Cortex of kidney (tissue), 1 donor: ENCODE results near the gene REV3L.

Source experiments
- DNase-seq: peaks from one replicate; lab custom pipeline; 2025; lab: John Stamatoyannopoulos, UW

The REV3L gene

DNA sequence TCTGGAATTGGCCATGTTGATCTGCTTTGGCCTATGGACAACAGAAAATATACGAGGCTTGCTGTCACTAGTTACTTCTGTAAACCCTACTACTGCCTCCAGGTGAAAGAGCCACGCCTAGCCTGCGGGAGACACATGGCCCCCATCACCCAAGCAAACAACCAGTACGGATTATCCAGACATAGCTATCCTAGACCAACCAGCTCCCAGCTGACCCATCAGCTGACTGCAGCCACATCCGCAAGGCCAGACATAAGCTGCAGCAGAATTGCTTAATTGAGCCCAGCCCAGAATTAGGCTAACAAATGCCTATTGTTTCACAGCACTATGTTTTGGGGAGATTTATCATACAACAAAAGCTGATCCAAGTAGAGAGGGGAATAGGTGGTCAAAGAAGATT is 13.5 kb downstream of the REV3L start:
- no peak for DNase-seq

DNA sequence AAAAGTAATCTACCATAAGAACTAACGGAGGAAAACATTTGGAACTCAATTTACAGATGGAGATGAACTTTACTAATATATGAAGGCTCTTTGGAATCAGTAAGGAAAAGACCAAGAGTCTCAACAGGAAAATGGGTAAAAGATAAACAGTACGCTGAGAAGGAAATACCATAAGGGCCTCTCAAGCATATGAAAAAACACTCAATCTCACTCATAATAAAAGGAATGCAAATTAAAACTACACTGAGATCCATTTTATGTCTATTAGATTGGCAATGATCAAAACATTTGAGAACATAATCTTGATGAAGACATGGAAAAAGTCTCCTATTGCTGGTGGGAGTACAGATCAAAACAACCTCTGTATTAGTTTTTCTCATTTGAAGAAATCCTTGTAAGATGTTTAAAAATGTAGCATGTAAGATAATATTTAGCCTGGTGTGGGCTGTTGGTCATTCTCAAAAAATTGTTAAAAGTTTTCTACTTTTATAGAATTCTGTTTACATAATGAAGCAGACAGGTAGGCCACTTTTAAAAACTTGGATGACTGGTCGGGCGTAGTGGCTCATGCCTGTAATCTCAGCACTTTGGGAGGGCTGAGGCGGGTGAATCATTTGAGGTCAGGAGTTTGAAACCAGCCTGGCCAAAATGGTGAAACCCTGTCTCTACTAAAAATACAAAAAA is 14.5 kb downstream of the REV3L start:
- DNase-seq = no peak

DNA sequence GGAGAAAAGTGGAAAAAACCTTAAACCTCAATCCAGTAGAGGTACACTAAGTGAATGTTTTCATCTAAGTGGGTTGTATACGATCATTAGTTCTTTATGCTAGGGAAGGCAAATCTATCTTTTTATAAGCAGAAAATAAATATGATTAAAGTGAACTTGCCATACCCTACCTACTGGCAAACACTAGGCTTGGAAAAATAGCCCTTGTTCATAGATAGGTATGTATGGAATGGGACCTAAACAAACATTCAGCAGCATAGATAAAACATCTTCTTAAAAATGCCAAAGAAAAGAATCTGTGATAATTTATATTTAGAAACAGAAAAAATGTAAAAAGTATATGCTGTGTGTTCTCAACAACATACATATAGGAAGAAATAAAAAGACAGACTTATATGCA is 18.8 kb downstream of the REV3L start:
- no peak for DNase-seq

DNA sequence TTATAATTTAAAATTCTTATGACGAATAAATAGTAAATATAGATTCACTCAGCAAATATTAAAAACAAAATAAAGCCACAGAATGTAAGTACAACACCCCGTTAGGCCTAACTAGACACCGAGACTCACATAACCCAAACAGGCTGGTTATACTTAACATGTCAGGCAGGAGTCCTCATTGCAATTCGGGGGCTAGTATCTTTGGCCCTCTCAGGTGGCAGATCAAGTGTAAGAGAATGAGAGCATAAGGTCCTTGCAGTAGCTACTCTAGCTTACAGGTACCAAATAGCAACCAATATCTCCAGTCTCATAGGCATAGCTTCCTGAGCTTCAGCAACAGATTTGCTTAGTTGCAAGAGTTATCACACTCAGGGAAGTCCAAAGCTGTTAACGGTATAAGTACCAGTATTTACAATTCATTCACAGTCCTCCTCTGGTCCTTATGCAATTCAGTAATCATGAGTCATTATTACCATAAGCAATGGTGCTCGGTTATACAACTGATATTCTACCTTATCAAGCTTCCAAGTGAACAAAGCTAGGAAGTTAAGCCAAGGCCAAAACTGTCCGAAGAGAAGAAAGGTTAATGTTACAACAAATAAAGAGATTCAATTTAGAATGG is 20.1 kb downstream of the REV3L start:
- DNase-seq = no peak

DNA sequence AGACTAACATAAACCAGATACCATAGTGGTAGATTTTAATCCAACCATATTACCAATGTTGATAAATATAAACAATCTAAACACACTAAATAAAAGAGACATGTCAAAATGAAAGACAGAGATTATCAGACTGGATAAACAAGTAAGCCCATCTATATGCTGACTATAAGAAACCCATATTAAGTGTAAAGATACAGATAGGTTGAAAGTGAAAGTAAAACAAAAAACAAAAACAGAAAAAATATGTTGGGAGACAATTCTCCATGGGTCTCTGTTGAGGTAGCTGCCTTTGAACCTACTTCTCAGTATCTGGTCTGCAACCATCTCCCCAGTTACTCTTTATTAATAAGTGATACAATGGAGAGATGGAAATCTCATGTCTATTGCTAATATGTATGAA is 21.2 kb downstream of the REV3L start:
- no peak for DNase-seq

DNA sequence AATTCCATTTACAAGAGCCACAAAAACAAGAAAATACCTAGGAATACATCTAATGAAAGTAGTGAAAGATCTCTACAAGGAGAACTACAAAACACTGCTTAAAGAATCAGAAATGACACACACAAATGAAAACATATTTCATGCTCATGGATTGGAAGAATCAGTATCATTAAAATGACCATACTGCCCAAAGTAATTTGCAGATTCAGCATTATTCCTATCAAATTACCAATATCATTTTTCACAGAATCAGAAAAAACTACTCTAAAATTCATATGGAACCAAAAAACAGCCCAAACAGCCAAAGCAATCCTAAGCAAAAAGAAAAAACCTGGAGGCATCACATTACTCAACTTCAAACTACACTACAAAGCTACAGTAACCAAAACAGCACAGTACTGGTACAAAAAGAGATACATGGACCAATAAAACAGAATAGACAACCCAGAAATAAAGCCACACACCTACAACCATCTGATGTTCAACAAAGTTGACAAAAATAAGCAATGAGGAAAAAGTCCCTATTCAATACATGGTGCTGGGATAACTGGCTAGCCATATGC is 24.3 kb downstream of the REV3L start:
- DNase-seq = no peak

DNA sequence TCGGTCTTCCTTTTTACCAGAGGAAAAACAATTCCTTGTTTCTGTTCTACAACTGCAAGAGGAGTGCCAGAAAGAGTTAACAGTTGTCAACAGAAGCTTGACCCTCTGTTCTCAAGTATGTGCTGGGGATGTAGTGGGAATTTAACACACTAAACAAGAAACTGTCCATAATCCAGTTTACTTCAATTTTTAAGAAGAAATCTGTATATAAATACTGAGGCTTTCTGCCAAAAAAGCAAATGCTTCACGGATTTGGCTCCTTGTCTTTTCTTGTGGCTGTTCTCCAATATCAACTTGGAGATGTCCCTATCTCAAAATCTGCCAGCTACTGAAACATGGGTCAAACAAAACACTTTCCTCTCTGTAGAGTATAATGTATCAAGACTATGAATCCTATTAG is 26.8 kb downstream of the REV3L start:
- DNase-seq = no peak

DNA sequence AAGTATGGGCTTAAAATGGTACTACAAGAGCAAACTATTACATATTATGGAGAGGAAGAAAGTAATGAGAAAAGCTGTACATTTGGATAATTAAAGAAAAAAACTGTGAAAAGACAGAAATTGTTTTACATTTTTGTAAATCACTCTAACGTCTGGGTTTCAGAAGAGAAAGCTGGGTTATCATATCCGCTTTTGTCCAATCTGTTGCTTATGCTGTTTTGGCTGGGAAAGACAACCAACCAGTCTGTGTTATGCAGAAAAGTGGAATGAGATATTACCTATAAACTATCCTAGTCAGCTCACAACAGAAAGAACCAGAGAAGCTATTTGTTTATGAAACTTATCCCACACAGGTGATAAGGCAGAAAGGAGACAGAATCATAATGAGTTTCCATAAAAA is 32.4 kb downstream of the REV3L start:
- DNase-seq = no peak

DNA sequence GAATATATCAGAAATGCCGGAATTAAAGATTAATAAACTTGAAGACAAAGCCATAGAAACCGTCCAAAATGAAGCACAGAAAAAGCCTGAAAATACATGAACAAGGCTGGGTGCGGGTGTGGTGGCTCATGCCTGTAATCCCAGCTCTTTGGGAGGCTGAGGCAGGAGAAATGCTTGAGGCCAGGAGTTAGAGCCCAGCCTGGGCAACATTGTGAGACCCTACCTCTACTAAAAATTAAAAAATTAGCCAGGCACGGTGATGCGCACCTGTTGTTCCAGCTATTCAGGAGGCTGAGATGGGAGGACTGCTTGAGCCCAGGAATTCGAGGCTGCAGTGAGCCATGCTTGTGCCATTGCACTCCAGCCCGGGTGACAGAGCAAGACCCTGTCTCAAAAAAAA is 32.9 kb downstream of the REV3L start:
- no peak for DNase-seq

DNA sequence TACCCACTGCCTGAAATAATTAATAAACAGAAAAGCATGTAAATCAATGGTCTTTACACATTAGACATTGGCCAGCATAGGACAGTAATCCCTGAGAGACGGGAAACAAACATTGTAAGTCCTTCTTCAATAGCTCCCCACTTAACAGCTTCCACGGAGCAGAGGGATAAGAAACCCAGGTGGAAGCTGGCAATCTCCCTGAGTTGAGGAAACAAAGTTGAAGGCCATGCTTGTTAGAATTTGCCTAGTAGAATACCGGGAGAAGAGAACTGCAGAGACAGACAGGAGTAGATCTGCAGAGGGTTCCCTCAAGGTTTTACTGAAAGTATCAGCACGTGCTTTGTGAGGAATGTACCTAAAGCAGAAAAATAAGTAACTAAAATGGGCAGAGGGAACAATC is 33.9 kb downstream of the REV3L start:
- DNase-seq = no peak

DNA sequence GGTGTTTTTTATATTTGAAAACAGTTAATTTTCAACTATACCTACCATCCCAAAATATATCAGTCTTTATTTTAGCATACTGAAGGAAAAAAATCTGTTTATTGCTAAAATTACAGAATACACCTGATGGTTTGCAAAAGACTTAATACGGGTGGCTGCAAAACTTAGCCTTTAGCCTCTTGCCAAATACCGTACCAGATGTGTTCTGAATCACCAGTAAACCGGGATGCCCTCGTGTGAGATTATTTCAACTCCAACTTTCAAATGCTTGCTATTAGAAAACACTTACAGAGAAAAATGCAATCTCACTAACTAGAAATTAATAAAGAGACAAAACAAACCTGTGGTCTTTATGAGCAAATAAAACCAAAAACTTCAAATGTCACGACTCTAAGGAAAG is 36.0 kb downstream of the REV3L start:
- no peak for DNase-seq

DNA sequence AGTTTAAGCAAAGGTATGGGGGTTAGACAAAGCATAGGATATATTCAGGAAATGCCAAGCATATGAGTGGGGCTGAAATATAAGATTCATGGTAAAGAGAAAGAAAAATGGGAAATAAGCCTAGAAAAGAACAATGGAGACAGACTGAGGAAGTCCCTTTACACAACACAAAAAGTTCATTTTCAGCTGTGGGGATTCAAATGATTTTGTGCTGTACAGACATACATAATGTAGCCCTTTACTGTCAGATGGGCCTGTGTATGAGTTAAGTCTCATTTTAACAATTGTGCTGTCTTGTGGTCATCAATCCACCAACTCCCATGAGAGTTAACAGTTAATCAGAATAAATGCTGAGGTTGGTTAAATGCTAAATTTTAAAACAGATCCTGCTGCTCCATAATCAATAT is 37.2 kb downstream of the REV3L start:
- DNase-seq = no peak

DNA sequence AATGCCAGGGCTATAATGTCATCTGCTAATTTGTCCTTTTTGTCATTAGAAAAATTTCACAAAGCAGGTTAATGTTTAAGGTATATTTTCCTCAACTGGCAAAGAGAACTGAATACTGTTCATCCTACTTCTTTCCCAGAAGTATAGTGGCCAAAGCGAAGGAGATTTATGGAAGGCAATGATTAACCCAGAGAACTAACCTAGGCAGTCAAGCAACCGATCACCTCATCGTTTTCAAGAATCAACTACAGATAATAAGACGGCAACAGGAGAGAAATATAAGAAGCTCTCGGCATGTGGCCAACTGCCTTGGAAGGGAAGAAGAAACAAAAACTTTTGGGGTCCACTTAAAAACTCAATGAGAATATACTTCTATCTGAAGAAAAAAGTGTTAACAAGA is 38.2 kb downstream of the REV3L start:
- DNase-seq = no peak

DNA sequence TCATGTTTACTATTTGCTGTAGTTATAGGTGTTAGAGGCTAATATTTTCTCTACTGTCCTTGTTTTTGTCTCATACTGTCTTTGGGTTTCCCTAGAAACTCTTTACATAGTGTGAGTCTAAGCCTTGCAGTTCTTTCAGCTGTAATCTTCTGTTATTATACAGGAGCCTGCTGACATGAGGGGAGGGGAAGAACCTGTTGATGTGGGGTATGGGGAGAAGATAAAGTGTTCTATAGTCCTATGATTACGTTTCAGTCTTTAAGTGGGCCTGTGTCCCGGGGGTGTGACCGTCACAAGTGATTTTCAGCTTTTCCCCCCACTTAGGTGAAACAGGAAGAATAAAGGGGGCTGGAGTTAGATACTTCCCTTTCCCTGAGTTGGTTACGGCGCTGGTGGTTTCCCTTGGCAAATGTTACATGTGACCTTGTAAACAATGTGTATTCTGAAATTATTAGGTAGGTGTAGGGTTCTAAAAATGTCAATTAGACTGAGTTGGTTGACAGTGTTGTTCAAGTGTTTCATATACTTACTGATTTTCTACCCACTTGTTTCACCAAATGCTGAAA is 41.3 kb downstream of the REV3L start:
- no peak for DNase-seq

DNA sequence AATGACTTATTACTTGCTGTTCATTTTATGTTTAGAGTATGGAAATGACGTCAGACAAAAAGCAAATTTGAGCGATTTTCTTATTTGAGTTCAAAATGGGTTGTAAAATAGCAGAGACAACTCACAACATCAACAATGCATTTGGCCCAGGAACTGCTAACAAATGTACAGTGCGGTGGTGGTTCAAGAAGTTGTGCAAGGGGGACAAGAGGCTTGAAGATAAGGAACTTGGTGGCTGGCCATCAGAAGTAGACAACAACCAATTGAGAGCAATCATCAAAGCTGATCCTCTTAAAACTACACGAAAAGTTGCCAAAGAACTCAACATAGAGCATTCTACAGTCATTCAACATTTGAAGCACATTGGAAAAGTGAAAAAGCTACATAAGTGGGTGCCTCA is 43.8 kb downstream of the REV3L start:
- no peak for DNase-seq

DNA sequence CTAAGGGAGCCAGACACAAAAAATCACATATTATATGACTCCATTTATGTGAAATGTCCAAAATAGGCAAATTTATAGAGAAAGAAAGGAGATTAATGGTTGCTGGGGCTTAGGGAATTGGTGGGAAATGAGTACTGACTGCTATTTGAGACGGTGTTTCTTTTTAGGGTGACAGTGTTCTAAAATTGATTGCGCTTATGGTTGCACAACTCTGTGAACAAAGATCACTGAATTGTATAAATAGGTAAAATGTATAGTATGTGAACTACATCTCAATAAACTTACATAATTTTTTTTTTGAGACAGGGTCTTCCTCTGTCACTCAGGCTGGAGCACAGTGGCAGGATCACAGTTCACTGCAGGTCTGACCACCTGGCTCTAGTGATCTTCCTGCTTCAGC is 45.4 kb downstream of the REV3L start:
- DNase-seq = no peak

DNA sequence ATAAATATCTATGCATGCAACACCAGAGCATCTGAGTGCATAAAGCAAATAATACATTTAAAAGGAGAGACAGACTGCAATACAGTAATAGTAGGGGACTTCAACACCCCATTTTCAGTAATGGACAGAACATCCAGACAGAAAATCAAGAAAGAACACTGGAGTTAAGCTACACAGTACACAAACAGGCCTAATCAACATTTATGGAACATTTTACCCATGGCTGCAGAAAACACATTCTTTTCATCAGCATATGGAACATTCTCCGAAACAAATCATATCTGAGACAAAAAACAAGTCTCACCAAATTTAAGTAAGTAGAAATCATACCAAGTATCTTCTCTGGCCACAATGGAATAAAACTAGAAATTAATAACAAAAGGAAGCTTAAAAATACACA is 50.5 kb downstream of the REV3L start:
- DNase-seq = no peak

DNA sequence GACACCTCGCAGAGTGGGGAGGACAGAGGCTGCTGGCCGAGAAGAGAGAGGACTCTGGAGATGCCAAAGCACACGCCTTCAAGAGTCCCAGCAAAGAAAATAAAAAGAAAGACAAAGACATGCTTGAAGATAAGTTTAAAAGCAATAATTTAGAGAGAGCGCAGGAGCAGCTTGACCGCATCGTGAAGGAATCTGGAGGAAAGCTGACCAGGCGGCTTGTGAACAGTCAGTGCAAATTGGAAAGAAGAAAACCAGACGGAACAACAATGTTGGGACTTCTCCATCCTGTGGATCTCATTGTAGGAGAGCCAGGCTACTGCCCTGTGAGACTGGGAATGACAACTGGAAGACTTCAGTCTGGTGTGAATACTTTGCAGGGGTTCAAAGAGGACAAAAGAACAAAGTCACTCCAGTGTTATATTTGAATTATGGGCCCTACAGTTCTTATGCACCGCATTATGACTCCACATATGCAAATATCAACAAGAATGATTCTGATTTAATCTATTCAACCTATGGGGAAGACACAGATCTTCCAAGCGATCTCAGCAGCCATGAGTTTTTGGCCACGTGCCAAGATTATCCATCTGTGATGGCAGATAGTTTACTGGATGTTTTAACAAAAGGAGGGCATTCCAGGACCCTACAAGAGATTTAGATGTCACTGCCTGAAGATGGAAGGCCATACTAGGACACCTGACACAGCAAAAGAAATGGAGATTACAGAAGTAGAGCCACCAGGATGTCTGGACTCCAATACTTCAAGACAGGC is 52.2 kb downstream of the REV3L start:
- DNase-seq = no peak

DNA sequence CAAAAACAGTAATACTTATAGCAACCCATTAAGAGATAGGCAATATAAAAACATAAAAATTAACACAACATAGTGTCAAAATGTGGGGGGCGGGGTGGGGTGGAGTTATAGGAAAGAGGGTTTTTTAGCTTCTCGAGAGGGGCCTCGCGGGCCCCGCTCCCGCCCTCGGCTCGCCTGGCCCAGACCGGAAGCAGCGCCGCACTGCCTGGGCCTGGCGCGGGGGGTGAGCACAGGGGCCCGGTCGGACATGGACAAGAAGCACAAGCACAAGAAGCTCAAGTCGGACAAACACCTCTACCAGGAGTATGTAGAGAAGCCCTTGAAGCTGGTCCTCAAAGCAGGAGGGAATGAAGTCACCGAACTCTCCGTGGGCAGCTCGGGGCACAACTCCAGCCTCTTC is 53.4 kb downstream of the REV3L start:
- DNase-seq = no peak

DNA sequence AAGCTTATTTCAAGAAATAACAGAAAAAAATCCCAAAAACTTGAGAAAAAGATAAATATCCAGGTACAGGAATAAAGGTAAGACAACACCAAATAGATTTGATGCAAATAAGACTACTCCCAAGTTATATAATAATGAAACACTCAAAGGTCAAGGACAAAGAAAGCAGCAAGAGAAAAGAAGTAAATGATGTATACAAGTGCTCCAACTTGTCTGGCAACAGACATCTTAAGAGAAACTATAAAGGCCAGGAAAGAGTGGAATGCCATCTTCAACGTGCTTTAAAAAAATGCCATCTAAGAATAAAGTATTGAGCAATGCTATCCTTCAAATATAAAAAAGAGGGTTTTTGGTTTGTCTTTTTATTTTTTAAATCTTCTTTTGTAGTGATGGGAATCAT is 54.2 kb downstream of the REV3L start:
- DNase-seq = no peak

DNA sequence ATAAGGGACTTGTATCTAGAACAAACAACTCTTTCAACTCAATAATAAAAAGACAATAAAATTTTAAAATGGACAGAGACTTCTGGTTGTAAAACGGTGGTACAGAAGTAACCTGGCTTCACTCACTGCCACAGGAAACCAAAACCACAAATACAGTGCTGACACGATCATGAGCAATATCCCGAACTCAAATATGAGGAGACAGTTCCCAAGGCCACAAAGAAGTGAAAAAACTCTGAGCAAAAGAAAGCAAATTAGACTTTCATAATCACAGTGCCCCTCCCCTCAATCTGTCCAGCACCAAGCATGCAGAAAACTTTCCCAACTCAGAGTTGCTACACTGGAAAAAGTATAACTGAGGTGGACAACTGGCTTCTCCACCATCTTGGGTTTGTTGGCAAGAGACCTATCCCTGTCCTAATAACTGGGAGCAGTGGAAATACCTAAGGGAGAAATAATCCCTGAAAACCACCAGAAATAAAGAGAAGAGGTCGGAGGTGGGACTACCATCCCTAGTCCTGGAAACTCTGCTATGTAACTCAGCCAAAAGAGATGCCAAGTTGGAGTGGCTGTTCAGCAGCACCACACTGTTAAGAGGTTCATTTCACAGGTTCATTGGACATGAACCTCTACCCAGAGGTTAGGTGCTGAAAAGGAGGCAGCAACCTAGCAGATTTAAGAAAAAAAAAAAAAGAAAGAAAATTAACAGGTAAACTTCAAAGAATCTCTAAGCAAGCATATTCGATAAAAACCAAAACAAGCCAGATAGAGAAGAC is 55.5 kb downstream of the REV3L start:
- no peak for DNase-seq
